MM.1S (cell line): ENCODE data around the gene ROPN1L.

Source experiments
- EZH2phosphoT487 ChIP-seq: fragments of 300-600 bp; sonication (generic); IDR thresholded peaks from 2 replicates; pipeline ENCODE4 v1.6.1; 2018; ENCODE audit warnings: antibody characterized with exemption, low read length
- TF ChIP-seq, protein P1 (sequence below): fragments of 300-600 bp; sonication (generic); IDR thresholded peaks from 2 replicates; pipeline ENCODE4 v1.5.1; 2016; ENCODE audit warnings: antibody characterized with exemption, low read length, mixed read lengths

- TF ChIP-seq, protein P1, sequence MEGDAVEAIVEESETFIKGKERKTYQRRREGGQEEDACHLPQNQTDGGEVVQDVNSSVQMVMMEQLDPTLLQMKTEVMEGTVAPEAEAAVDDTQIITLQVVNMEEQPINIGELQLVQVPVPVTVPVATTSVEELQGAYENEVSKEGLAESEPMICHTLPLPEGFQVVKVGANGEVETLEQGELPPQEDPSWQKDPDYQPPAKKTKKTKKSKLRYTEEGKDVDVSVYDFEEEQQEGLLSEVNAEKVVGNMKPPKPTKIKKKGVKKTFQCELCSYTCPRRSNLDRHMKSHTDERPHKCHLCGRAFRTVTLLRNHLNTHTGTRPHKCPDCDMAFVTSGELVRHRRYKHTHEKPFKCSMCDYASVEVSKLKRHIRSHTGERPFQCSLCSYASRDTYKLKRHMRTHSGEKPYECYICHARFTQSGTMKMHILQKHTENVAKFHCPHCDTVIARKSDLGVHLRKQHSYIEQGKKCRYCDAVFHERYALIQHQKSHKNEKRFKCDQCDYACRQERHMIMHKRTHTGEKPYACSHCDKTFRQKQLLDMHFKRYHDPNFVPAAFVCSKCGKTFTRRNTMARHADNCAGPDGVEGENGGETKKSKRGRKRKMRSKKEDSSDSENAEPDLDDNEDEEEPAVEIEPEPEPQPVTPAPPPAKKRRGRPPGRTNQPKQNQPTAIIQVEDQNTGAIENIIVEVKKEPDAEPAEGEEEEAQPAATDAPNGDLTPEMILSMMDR: no peak
- TF ChIP-seq EZH2phosphoT487: no peak
Observed at GRCh38 chr5:10441083-10441991, at the start of gene ROPN1L.
